WTC11 (cell line): ENCODE measurements around the gene OXSM.

Experiments
- TF ChIP-seq, protein P1 (sequence below): sonication (generic); formaldehyde crosslinking; IDR thresholded peaks from 2 replicates; pipeline ENCODE4 v1.8.0; 2022; ENCODE audit warnings: mild to moderate bottlenecking, missing genetic modification reagents
- TF ChIP-seq, protein P2 (sequence below): fragments of 200-600 bp; IDR thresholded peaks from 2 replicates; pipeline ENCODE4 v1.8.0; 2022; ENCODE audit warnings: antibody characterized with exemption

DNA sequence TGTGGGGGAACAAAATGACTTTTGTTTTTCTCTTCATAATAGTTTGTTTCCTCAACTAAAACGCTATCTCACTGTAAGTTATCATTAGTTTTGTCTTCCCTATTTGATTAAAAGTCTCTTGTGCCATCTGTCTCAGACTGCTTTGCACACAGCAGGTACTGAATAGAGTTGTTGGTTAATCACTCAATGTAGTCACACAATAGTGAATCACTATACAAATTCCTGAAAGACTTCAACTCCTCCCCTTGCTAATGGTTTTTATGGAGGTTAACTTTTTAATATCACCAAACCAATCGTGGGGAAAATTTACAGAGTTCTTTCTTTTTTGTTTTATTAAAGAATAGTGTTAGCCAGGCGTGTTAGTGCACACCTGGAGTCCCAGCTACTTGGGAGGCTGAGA lies 4.1 kb upstream of the OXSM start:
- TF ChIP-seq, protein P1, sequence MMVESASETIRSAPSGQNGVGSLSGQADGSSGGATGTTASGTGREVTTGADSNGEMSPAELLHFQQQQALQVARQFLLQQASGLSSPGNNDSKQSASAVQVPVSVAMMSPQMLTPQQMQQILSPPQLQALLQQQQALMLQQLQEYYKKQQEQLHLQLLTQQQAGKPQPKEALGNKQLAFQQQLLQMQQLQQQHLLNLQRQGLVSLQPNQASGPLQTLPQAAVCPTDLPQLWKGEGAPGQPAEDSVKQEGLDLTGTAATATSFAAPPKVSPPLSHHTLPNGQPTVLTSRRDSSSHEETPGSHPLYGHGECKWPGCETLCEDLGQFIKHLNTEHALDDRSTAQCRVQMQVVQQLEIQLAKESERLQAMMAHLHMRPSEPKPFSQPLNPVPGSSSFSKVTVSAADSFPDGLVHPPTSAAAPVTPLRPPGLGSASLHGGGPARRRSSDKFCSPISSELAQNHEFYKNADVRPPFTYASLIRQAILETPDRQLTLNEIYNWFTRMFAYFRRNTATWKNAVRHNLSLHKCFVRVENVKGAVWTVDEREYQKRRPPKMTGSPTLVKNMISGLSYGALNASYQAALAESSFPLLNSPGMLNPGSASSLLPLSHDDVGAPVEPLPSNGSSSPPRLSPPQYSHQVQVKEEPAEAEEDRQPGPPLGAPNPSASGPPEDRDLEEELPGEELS (CRISPR knock-in tag): no peak
- TF ChIP-seq, protein P2, sequence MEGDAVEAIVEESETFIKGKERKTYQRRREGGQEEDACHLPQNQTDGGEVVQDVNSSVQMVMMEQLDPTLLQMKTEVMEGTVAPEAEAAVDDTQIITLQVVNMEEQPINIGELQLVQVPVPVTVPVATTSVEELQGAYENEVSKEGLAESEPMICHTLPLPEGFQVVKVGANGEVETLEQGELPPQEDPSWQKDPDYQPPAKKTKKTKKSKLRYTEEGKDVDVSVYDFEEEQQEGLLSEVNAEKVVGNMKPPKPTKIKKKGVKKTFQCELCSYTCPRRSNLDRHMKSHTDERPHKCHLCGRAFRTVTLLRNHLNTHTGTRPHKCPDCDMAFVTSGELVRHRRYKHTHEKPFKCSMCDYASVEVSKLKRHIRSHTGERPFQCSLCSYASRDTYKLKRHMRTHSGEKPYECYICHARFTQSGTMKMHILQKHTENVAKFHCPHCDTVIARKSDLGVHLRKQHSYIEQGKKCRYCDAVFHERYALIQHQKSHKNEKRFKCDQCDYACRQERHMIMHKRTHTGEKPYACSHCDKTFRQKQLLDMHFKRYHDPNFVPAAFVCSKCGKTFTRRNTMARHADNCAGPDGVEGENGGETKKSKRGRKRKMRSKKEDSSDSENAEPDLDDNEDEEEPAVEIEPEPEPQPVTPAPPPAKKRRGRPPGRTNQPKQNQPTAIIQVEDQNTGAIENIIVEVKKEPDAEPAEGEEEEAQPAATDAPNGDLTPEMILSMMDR: no peak
